Naive thymus-derived CD8-positive, alpha-beta T cell (primary cell): ENCODE measurements around the gene NDC80. TPM values are rescaled to one million over a fixed set of nuclear protein-coding genes. Genes with fewer than 3 reads are reported as not detected.
"Not testable (repeated sequence)": the region's sequence is repeated elsewhere in the genome, so short reads cannot be mapped to it uniquely, and the experiment has no call there.

Experiments
- ATAC-seq, 2 donors: fragments of 150-1000 bp; cut with Tn5 transposase in 1 of 2; sonication (Bioruptor Pico), chemical (Tn5 transposase) in 1 of 2; 1 replicate in 1 of 2; 2 replicates in 1 of 2; pipeline ENCODE4 v1.10.0; 2021; ENCODE audit warnings: mild to moderate bottlenecking in 2 of 2, moderate library complexity in 2 of 2
- POLR2A ChIA-PET: fragments of 350-600 bp; sonication (Branson Sonifier 250); formaldehyde crosslinking; loops from one replicate; lab custom pipeline; 2021; ENCODE audit warnings: antibody characterized with exemption; lab: Charles Lee
- DNase-seq, 10 donors: peaks; one replicate each; pipeline versions ENCODE4 v3.0.0 to v3.0.0-alpha.2; 2020 to 2022
- H3K27ac Mint-ChIP-seq, 10 donors: one replicate each; pipeline ENCODE4 v1.8.0; 2020 to 2022; ENCODE audit warnings: mild to moderate bottlenecking in 10 of 10, mixed read lengths in 10 of 10, moderate library complexity in 4 of 10, inconsistent platforms in 1 of 10
- H3K27me3 Mint-ChIP-seq, 5 donors: one replicate each; pipeline ENCODE4 v1.8.0; 2021 to 2022; ENCODE audit warnings: mixed read lengths in 5 of 5
- H3K36me3 Mint-ChIP-seq, 3 donors: one replicate each; pipeline ENCODE4 v1.8.0; 2020 to 2022; ENCODE audit warnings: mixed read lengths in 3 of 3, mild to moderate bottlenecking in 2 of 3, inconsistent platforms in 1 of 3
- H3K4me1 Mint-ChIP-seq, 4 donors: one replicate each; pipeline ENCODE4 v1.8.0; 2021 to 2022; ENCODE audit warnings: mixed read lengths in 4 of 4
- H3K4me3 Mint-ChIP-seq, 10 donors: one replicate each; pipeline ENCODE4 v1.8.0; 2020 to 2022; ENCODE audit warnings: mild to moderate bottlenecking in 10 of 10, mixed read lengths in 10 of 10, moderate library complexity in 6 of 10, inconsistent platforms in 1 of 10
- H3K9me3 Mint-ChIP-seq, 9 donors: one replicate each; pipeline ENCODE4 v1.8.0; 2020 to 2022; ENCODE audit warnings: mixed read lengths in 9 of 9, mild to moderate bottlenecking in 3 of 9, inconsistent platforms in 1 of 9, moderate library complexity in 1 of 9
- polyA plus RNA-seq, 3 donors: library from polyadenylated mRNA; unstranded; fragments of 300-500 nt; fragmentation: Illumina TruSeq; gene quantifications; one replicate each; pipeline ENCODE4 v1.2.3, GENCODE V29; 2021
- total RNA-seq, 8 experiments: library from RNA in 2 of 8; stranded (reverse) in 2 of 8; gene quantifications; one replicate each; pipeline ENCODE4 v1.2.3 and lab custom pipeline; 2021 to 2026

Gene NDC80
- total and polyA plus RNA-seq, 5 experiments from 2014 or later: 1.7 to 3.3 (median 2.9) TPM

DNA sequence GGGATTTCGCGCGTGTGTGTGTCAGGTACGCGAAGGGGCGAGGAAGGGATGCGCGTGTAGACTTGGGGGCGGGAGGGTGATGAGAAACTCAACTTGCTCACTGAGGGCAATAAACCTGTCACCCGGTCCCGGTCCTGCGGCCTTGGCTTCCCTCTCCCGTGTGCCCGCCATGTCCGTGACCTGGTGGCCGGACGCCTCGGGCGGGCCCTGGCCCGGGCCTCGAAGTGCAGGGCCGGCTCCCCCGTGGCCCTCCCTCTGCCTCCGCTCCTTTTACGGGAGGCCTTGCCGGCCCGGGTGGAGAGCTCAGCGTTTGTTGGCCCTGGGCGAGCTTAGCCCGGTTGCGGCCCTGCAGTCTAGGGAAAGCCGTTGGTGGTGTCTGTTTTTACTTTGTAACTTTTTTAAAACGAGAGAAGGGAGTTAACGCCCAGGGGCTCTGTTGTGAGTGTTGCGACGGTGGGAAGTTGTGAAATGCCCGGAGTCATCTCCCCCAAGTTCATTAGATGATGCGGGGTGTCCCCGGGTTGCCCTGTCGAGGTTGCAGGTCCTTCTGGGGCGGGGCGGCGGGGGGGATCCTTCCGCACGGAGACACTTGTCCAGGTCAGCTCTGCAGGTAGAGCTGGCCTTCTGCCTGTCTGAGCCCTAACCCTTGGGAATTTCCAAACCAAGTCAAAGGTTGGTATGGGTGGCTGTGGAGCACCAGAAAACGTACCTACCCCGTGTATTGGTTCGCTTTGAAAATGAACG lies 85.1 kb downstream of the NDC80 start:
- Mint-ChIP-seq H3K9me3 (peaks cover 0 to 3% (median 0%) of the 10 kb centered on the region in 9 donors), H3K27ac (peak overlapping the region; percentile 88 to 99 (median 97)), H3K4me3 (peak overlapping the region; percentile 89 to 99 (median 95)), H3K36me3 (peaks cover 9 to 18% (median 10%) of the 10 kb centered on the region in 3 donors), H3K27me3 (no peaks in the 10 kb centered on the region), H3K4me1 (peaks cover 12 to 64% (median 42%) of the 10 kb centered on the region in 4 donors)
- POLR2A ChIA-PET: interaction anchor here (0.5 to 12.0 kb wide), 39 partner anchors 10 to 1826 kb away, joined by 3 to 511 read pairs (median 6); partner anchors contain the start of genes METTL4, MYL12A and NDC80
- peak; percentile 18 to 41 for ATAC-seq
- peak; percentile 26 to 70 (median 54) for DNase-seq

DNA sequence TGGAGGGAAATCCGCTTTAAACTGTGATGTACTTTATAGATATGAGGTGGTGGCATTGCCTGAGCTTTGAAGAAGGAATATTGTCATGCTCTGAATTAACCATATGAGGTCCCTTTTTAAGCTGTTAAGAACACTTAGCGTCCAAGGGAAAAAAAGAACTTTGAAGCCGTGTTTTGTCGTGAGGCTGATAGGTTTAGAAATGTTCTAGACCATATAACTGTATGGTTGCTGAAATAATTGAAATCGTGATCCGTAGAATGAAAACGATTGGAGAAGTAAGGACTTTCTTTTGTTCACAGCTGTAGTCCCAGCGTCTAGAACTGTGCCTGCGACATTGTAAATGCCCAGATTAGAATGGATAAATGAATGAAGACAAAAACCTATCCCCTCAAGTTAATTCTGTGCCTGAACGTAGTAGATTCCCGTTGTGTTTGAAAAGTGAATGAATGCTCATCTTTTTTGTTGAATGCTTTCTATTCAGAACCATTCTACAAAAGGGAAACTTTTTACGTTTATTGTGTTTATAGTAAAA lies 85.7 kb downstream of the NDC80 start:
- POLR2A ChIA-PET: interaction anchor here (0.5 to 12.0 kb wide), 22 partner anchors 10 to 591 kb away, joined by 3 to 511 read pairs (median 9); partner anchors contain the start of genes METTL4, MYL12A and NDC80
- H3K9me3 Mint-ChIP-seq: peaks cover 0 to 3% (median 0%) of the 10 kb centered on the region in 9 donors
- peak overlapping the region; percentile 89 to 99 (median 95) for H3K4me3 Mint-ChIP-seq
- no peak for ATAC-seq
- H3K4me1 Mint-ChIP-seq: peaks cover 13 to 65% (median 43%) of the 10 kb centered on the region in 4 donors
- no peak for DNase-seq
- H3K27ac Mint-ChIP-seq: peak overlapping the region; percentile 88 to 99 (median 97)
- peaks cover 9 to 22% (median 13%) of the 10 kb centered on the region in 3 donors for H3K36me3 Mint-ChIP-seq
- H3K27me3 Mint-ChIP-seq: no peaks in the 10 kb centered on the region

DNA sequence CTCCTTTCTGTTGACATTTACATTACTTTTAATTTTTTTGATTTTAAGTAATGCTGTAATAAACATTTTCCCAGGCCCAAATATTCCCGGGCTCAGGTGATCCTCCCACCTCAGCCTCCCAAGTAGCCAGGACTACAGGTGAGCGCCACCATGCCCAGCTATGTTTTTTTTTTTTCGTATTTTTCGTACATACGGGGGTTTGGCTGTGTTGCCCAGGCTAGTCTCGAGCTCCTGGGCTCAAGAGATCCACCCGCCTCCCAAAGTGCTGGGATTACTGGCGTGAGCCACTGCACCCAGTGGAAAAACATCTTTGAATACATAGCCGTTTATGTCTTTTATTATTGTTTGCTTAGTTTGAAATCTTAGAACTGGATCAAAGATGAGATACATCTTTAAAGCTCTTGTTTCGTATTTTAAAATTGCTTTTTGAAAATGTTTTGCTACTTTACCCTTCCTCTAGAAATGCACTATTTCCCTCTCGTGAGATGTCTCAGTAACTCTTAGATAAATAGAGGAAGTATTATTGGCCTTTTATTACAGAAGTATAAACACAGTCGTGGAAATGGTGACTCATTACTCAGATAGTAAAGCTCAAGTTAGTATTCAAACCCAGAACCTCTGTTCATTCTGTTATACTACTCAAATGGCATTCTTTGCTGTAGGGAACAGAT lies 86.6 kb downstream of the NDC80 start:
- POLR2A ChIA-PET: interaction anchor here (0.7 to 12.0 kb wide), 5 partner anchors 9 to 87 kb away, joined by 3 to 511 read pairs (median 87); partner anchors contain the start of genes METTL4 and NDC80
- H3K9me3 Mint-ChIP-seq: peaks cover 0 to 5% (median 0%) of the 10 kb centered on the region in 9 donors
- peaks cover 9 to 25% (median 15%) of the 10 kb centered on the region in 3 donors for H3K36me3 Mint-ChIP-seq
- H3K4me1 Mint-ChIP-seq: peaks cover 15 to 68% (median 49%) of the 10 kb centered on the region in 4 donors
- H3K27ac Mint-ChIP-seq: peak overlapping the region; percentile 75 to 99 (median 86)
- ATAC-seq: no peak
- H3K27me3 Mint-ChIP-seq: no peaks in the 10 kb centered on the region
- peak overlapping the region; percentile 83 to 99 (median 95) for H3K4me3 Mint-ChIP-seq
- no peak for DNase-seq

DNA sequence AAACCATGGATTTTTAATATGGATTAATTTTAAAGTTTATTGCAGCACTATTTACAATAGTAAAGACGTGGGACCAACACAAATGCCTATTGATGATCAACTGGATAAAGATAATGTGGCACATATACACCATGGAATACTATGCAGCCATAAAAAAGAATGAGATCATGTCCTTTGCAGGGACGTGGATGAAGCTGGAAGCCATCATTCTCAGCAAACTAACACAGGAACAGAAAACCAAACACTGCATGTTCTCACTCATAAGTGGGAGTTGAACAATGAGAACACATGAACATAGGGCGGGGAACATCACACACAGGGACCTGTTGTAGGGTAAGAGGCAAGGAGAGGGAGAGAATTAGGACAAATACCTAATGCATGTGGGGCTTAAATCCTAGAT lies 89.5 kb downstream of the NDC80 start:
- H3K4me1 Mint-ChIP-seq: peaks cover 22 to 75% (median 66%) of the 10 kb centered on the region in 4 donors
- H3K27ac Mint-ChIP-seq: peak overlapping the region in 6 of 10 donors; percentile 47 to 77 (median 64)
- POLR2A ChIA-PET: interaction anchor here (12.0 kb wide), 1 partner anchor 20 kb away, joined by 511 read pairs; no protein-coding TSS in a partner anchor
- H3K9me3 Mint-ChIP-seq, DNase-seq, H3K27me3 Mint-ChIP-seq, ATAC-seq: not testable (repeated sequence)
- H3K36me3 Mint-ChIP-seq: peaks cover 9 to 50% (median 18%) of the 10 kb centered on the region in 3 donors
- H3K4me3 Mint-ChIP-seq: peak overlapping the region in 9 of 10 donors; percentile 11 to 74 (median 62)

DNA sequence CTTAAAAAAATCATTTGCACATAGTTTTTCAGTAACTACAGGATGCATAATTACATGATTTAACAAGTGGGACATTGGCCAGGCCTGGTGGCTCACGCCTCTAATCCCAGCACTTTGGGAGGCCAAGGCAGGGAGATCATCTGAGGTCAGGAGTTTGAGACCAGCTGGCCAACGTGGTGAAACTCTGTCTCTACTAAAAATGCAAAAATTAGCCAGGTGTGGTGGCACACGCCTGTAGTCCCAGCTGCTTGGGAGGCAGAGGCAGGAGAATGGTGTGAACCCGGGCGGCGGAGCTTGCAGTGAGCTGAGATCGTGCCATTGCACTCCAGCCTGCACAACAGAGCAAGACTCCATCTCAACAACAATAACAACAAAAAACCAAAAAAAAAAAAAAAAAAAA lies 90.9 kb downstream of the NDC80 start:
- POLR2A ChIA-PET: interaction anchor here (0.7 kb wide), 1 partner anchor 97 kb away, joined by 7 read pairs; no protein-coding TSS in a partner anchor
- H3K9me3 Mint-ChIP-seq, ATAC-seq, H3K27me3 Mint-ChIP-seq, DNase-seq: not testable (repeated sequence)
- Mint-ChIP-seq H3K36me3 (peaks cover 3 to 60% (median 24%) of the 10 kb centered on the region in 3 donors), H3K27ac (peak overlapping the region in 3 of 10 donors; percentile 25 to 61 (median 57)), H3K4me3 (peak overlapping the region in 7 of 10 donors; percentile 28 to 80 (median 62)), H3K4me1 (peaks cover 25 to 86% (median 77%) of the 10 kb centered on the region in 4 donors)

DNA sequence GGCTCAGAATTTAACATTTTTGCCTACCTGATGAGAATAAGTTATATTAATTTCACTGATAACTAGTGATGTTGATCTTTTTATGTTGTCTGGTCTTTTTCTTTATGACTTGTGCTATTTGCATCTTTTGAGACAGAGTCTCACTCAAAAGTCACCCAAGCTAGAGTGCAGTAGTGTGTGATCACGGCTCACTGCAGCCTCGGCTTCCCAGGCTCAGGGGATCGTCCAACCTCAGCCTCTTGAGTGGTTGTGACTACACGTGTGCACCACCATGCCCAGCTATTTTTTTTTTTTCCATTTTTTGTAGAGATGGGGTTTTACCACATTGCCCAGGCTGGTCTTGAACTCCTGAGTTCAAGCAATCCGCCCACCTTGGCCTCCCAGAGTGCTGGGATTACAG lies 91.6 kb downstream of the NDC80 start:
- peaks cover 3 to 63% (median 23%) of the 10 kb centered on the region in 3 donors for H3K36me3 Mint-ChIP-seq
- H3K4me1 Mint-ChIP-seq: peaks cover 25 to 84% (median 75%) of the 10 kb centered on the region in 4 donors
- ATAC-seq (peak; percentile 46 to 47), DNase-seq (no peak)
- H3K27me3 Mint-ChIP-seq: no peaks in the 10 kb centered on the region
- POLR2A ChIA-PET: interaction anchor here (0.9 kb wide), 1 partner anchor 93 kb away, joined by 3 read pairs; no protein-coding TSS in a partner anchor
- H3K4me3 Mint-ChIP-seq: peak overlapping the region; percentile 36 to 80 (median 71)
- H3K9me3 Mint-ChIP-seq: peaks cover 0 to 5% (median 0%) of the 10 kb centered on the region in 9 donors
- H3K27ac Mint-ChIP-seq: peak overlapping the region in 8 of 10 donors; percentile 33 to 82 (median 58)

Other genes with a start within 250 kb of the NDC80 start
- gene METTL4, start 52 bp upstream of the NDC80 start, total RNA-seq: 10 to 100 TPM; 40.6 to 41.6 TPM
- 10 to 100 TPM; 14.7 to 17.5 (median 16.9) TPM for gene METTL4, start 52 bp upstream of the NDC80 start, polyA plus RNA-seq
- gene SMCHD1, start 84.2 kb downstream of the NDC80 start, total RNA-seq: 100 to 1,000 TPM; 208 to 215 TPM
- gene SMCHD1, start 84.2 kb downstream of the NDC80 start, polyA plus RNA-seq: 10 to 100 TPM; 27.7 to 33.7 (median 29.4) TPM